GM12878 (cell line): ENCODE data around the gene CAMTA1. TPM values are rescaled to one million over a fixed set of nuclear protein-coding genes. Genes with fewer than 3 reads are reported as not detected.

Experiments used
- ATF2 ChIP-seq: IDR thresholded peaks from 2 replicates; pipeline ENCODE4 v1.6.1; 2012; ENCODE audit warnings: low read length, inconsistent platforms
- BRCA1 ChIP-seq: IDR thresholded peaks from 2 replicates; pipeline ENCODE4 v1.6.1; 2011; ENCODE audit warnings: low read depth, low read length, improper control_type of control experiment
- CHD1 ChIP-seq: IDR thresholded peaks from 2 replicates; pipeline ENCODE4 v1.6.1; 2012; ENCODE audit warnings: low read depth, low read length, improper control_type of control experiment
- RELB ChIP-seq: fragments of 450-650 bp; IDR thresholded peaks from 2 replicates; pipeline ENCODE4 v1.6.1; 2017; ENCODE audit warnings: low read depth, mild to moderate bottlenecking, moderate library complexity
- USF2 ChIP-seq: IDR thresholded peaks from 2 replicates; pipeline ENCODE4 v1.6.1; 2011; ENCODE audit warnings: low read depth, low read length, improper control_type of control experiment, borderline replicate concordance
- polyA plus RNA-seq, 11 experiments: library from polyadenylated mRNA; depleted of rRNA in 4 of 11; unstranded in 6 of 11; stranded (reverse) in 5 of 11; fragments of >200 nt; fragmentation: Nextera tagmentation in 4 of 11; fragmentation: Illumina TruSeq in 1 of 11; extraction: Ambion mirVana in 4 of 11; extraction: Trizol in 1 of 11; gene quantifications; 1 replicate in 1 of 11; 2 replicates in 10 of 11; pipeline versions ENCODE4 v1.2.1 to v1.2.3, GENCODE V29; 2011 to 2016; ENCODE audit warnings: inconsistent platforms in 2 of 11, missing spikeins in 2 of 11, low read depth in 1 of 11
- total RNA-seq, 4 experiments: library from RNA; depleted of rRNA in 3 of 4; stranded (reverse); fragments of >200 nt in 3 of 4; fragmentation: Illumina TruSeq in 1 of 4; extraction: Trizol in 1 of 4; gene quantifications; 2 replicates each; pipeline versions ENCODE4 v1.2.1 to v1.2.3, GENCODE V29; 2013 to 2021
- TF ChIP-seq, protein P1 (sequence below): IDR thresholded peaks from 2 replicates; pipeline ENCODE4 v1.6.1; 2012; ENCODE audit warnings: improper control_type of control experiment, low read depth, low read length; ENCODE audit not compliant: insufficient replicate concordance

Gene CAMTA1
- total and polyA plus RNA-seq, 10 of the 15 experiments (the other 5 are each of a cell fraction or from before 2014, with no cell fraction given), result 37.7 to 148 (median 76.4) TPM

GRCh38 chr1:7623842-7624241, 838.6 kb downstream of the CAMTA1 start (continued):
- no peak for TF ChIP-seq CHD1
- no peak for TF ChIP-seq ATF2
- TF ChIP-seq, protein P1, sequence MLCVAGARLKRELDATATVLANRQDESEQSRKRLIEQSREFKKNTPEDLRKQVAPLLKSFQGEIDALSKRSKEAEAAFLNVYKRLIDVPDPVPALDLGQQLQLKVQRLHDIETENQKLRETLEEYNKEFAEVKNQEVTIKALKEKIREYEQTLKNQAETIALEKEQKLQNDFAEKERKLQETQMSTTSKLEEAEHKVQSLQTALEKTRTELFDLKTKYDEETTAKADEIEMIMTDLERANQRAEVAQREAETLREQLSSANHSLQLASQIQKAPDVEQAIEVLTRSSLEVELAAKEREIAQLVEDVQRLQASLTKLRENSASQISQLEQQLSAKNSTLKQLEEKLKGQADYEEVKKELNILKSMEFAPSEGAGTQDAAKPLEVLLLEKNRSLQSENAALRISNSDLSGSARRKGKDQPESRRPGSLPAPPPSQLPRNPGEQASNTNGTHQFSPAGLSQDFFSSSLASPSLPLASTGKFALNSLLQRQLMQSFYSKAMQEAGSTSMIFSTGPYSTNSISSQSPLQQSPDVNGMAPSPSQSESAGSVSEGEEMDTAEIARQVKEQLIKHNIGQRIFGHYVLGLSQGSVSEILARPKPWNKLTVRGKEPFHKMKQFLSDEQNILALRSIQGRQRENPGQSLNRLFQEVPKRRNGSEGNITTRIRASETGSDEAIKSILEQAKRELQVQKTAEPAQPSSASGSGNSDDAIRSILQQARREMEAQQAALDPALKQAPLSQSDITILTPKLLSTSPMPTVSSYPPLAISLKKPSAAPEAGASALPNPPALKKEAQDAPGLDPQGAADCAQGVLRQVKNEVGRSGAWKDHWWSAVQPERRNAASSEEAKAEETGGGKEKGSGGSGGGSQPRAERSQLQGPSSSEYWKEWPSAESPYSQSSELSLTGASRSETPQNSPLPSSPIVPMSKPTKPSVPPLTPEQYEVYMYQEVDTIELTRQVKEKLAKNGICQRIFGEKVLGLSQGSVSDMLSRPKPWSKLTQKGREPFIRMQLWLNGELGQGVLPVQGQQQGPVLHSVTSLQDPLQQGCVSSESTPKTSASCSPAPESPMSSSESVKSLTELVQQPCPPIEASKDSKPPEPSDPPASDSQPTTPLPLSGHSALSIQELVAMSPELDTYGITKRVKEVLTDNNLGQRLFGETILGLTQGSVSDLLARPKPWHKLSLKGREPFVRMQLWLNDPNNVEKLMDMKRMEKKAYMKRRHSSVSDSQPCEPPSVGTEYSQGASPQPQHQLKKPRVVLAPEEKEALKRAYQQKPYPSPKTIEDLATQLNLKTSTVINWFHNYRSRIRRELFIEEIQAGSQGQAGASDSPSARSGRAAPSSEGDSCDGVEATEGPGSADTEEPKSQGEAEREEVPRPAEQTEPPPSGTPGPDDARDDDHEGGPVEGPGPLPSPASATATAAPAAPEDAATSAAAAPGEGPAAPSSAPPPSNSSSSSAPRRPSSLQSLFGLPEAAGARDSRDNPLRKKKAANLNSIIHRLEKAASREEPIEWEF, result no peak
- no peak for TF ChIP-seq BRCA1
- TF ChIP-seq USF2, result no peak
- no peak for TF ChIP-seq RELB
- TF ChIP-seq, all 136 proteins: peak for 0
